ENCODE results near the gene COPZ1.

Gene COPZ1

DNA sequence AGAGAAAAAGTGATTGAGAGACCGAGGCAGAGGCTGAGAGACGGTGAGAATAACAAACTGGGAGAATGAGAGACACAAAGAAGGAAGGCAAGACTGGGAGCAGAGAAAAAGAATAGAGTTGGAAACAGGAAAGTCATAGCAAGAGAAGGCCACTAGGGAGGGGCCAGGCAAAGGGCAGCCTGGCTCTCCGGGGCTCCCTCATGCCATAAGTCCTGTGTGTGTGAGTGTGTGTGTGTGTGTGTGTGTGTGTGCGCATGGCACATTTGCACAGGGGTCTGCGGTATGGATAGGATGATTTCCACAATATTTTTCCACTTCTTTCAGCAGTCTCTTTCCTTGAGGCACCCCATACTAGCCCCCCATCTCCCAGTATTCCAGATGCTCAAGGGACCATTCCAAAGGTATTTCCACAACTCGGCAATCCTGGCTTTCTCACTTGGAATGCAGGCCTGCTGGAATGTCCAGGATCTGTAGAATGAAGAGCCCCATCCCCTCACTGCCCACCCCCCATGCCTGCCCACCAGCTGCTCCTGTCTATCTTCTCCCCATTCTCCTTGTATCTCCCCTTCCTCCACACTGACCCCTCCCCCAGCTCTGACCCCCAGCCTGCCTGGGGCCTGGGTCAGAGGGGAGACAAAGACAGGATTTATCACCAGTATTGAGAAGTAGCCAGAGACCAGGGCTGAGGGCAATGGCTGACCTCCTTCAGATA is 30.3 kb downstream of the COPZ1 start:
- peak overlapping the region; percentile 67 for H4K91ac ChIP-seq (ENCODE audit: low read depth, low read length)
- H4K12ac ChIP-seq (ENCODE audit: low read depth, low read length) = peak overlapping the region; percentile 45
- peaks cover 22% of the 10 kb centered on the region for H3K79me1 ChIP-seq (ENCODE audit: low read length)
- H3K9me3 ChIP-seq (ENCODE audit: insufficient read depth, low read depth, low read length) = no peaks in the 10 kb centered on the region
- H3K18ac ChIP-seq (ENCODE audit: low read length) = peak overlapping the region; percentile 67
- H3K14ac ChIP-seq (ENCODE audit: low read length) = peak overlapping the region; percentile 42
- H2AFZ ChIP-seq (ENCODE audit: insufficient read depth, low read length, poor library complexity) = no peak overlapping the region
- peak overlapping the region; percentile 62 for H4K8ac ChIP-seq (ENCODE audit: low read depth, low read length)
- H3K4me1 ChIP-seq (ENCODE audit: control insufficient read depth in 1 of 2, insufficient read depth in 2 of 2, low read length in 2 of 2) = peaks cover 45 to 55% of the 10 kb centered on the region in 2 experiments
- H2BK5ac ChIP-seq (ENCODE audit: low read depth, low read length, poor library complexity) = peak overlapping the region; percentile 49
- H2BK120ac ChIP-seq (ENCODE audit: insufficient read depth, low read length, poor library complexity) = peak overlapping the region; percentile 16
- H2BK12ac ChIP-seq (ENCODE audit: low read length) = no peak overlapping the region
- no peaks in the 10 kb centered on the region for H3K27me3 ChIP-seq (ENCODE audit: insufficient read depth, low read length)
- peaks cover 0 to 10% of the 10 kb centered on the region in 2 experiments for H3K36me3 ChIP-seq (ENCODE audit: control insufficient read depth in 1 of 2, insufficient read depth in 2 of 2, low read length in 2 of 2)
- no peak overlapping the region for H3K4me3 ChIP-seq (ENCODE audit: low read depth, low read length)
- WGBS (ENCODE audit: extremely low coverage, insufficient coverage, insufficient read length) = no CpG with 5 or more reads among the region's 6 CpGs
- DNase-seq = no peak
- peak overlapping the region; percentile 77 for H3K27ac ChIP-seq (ENCODE audit: low read depth, low read length)
- no peak overlapping the region for H3K4ac ChIP-seq (ENCODE audit: low read depth, low read length)
- no peak overlapping the region for H3K4me2 ChIP-seq (ENCODE audit: low read length)
- no peak overlapping the region for H3K9ac ChIP-seq (ENCODE audit: low read length)
- peaks cover 3% of the 10 kb centered on the region for H3K79me2 ChIP-seq (ENCODE audit: control insufficient read depth, insufficient read depth, low read length, poor library complexity)
- H3K23ac ChIP-seq (ENCODE audit: low read length) = no peak overlapping the region
- H2AK5ac ChIP-seq (ENCODE audit: low read length) = no peak overlapping the region

DNA sequence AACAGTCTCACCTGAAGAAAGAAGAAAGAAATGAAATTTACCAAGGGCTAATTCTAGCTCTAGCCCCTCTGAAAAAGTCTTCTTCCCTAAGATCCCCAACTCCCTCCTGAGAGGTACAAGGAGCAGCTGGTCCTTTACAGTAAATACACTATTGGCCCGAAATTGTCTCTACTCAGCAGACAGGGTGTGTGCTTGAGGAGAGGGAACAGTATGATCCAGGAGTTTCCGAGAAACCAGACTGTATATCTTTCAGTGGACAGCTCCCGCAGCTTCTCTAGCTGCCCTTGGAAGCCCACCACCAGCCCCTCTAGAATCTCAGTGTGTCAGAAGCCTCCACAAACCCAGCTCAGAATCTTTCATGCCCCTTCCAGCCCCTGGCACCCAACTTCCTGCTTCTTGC is 31.3 kb downstream of the COPZ1 start:
- H3K18ac ChIP-seq (ENCODE audit: low read length) = no peak overlapping the region
- peak overlapping the region; percentile 44 for H2BK5ac ChIP-seq (ENCODE audit: low read depth, low read length, poor library complexity)
- H2AK5ac ChIP-seq (ENCODE audit: low read length) = peak overlapping the region; percentile 49
- peak overlapping the region; percentile 68 for H2BK12ac ChIP-seq (ENCODE audit: low read length)
- no peak for DNase-seq
- no CpG with 5 or more reads among the region's 3 CpGs for WGBS (ENCODE audit: extremely low coverage, insufficient coverage, insufficient read length)
- H3K23ac ChIP-seq (ENCODE audit: low read length) = no peak overlapping the region
- no peak overlapping the region for H3K9ac ChIP-seq (ENCODE audit: low read length)
- no peak overlapping the region for H3K4me2 ChIP-seq (ENCODE audit: low read length)
- no peak overlapping the region for H3K4ac ChIP-seq (ENCODE audit: low read depth, low read length)
- no peaks in the 10 kb centered on the region for H3K9me3 ChIP-seq (ENCODE audit: insufficient read depth, low read depth, low read length)
- no peak overlapping the region for H3K14ac ChIP-seq (ENCODE audit: low read length)
- no peak overlapping the region for H4K8ac ChIP-seq (ENCODE audit: low read depth, low read length)
- no peak overlapping the region for H2AFZ ChIP-seq (ENCODE audit: insufficient read depth, low read length, poor library complexity)
- H4K91ac ChIP-seq (ENCODE audit: low read depth, low read length) = peak overlapping the region; percentile 45
- peak overlapping the region; percentile 77 for H3K27ac ChIP-seq (ENCODE audit: low read depth, low read length)
- H3K4me3 ChIP-seq (ENCODE audit: low read depth, low read length) = no peak overlapping the region
- H4K12ac ChIP-seq (ENCODE audit: low read depth, low read length) = no peak overlapping the region
- peaks cover 45 to 60% of the 10 kb centered on the region in 2 experiments for H3K4me1 ChIP-seq (ENCODE audit: control insufficient read depth in 1 of 2, insufficient read depth in 2 of 2, low read length in 2 of 2)
- H3K79me2 ChIP-seq (ENCODE audit: control insufficient read depth, insufficient read depth, low read length, poor library complexity) = peaks cover 3% of the 10 kb centered on the region
- peaks cover 22% of the 10 kb centered on the region for H3K79me1 ChIP-seq (ENCODE audit: low read length)
- H2BK120ac ChIP-seq (ENCODE audit: insufficient read depth, low read length, poor library complexity) = no peak overlapping the region
- no peaks in the 10 kb centered on the region for H3K27me3 ChIP-seq (ENCODE audit: insufficient read depth, low read length)
- H3K36me3 ChIP-seq (ENCODE audit: control insufficient read depth in 1 of 2, insufficient read depth in 2 of 2, low read length in 2 of 2) = peaks cover 0 to 1% of the 10 kb centered on the region in 2 experiments

DNA sequence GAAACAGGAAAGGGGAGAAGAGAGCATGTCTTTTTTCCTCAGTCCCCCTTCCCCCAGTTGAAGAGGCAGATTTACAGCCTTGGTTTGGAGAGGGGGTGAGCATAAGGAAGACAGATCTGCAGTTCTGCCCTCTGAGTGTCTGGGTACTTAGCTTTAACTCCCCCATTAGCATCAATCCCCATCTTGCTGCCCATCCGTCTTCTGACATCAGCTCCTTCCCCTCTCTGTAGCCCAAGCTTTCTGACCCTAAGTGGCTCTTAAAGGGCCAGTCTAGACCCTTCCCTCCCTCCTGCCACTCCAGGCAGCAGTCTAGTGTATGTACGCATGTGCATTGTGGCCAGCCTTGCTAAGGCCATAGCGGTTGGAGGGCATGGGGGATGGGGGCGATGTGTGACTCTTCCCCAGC is 32.0 kb downstream of the COPZ1 start:
- Histone ChIP-seq H3K27ac (ENCODE audit: low read depth, low read length) (no peak overlapping the region), H3K4me1 (ENCODE audit: control insufficient read depth in 1 of 2, insufficient read depth in 2 of 2, low read length in 2 of 2) (peaks cover 43 to 57% of the 10 kb centered on the region in 2 experiments), H3K4me3 (ENCODE audit: low read depth, low read length) (no peak overlapping the region), H3K36me3 (ENCODE audit: control insufficient read depth in 1 of 2, insufficient read depth in 2 of 2, low read length in 2 of 2) (no peaks in the 10 kb centered on the region), H3K4ac (ENCODE audit: low read depth, low read length) (no peak overlapping the region), H2BK12ac (ENCODE audit: low read length) (no peak overlapping the region), H2BK120ac (ENCODE audit: insufficient read depth, low read length, poor library complexity) (no peak overlapping the region), H3K79me1 (ENCODE audit: low read length) (peaks cover 22% of the 10 kb centered on the region), H4K12ac (ENCODE audit: low read depth, low read length) (no peak overlapping the region), H3K27me3 (ENCODE audit: insufficient read depth, low read length) (no peaks in the 10 kb centered on the region), H3K14ac (ENCODE audit: low read length) (no peak overlapping the region), H3K18ac (ENCODE audit: low read length) (peak overlapping the region; percentile 26), H3K9me3 (ENCODE audit: insufficient read depth, low read depth, low read length) (no peaks in the 10 kb centered on the region), H2AK5ac (ENCODE audit: low read length) (peak overlapping the region; percentile 6), H2BK5ac (ENCODE audit: low read depth, low read length, poor library complexity) (no peak overlapping the region), H3K23ac (ENCODE audit: low read length) (no peak overlapping the region), H4K8ac (ENCODE audit: low read depth, low read length) (peak overlapping the region; percentile 17), H3K79me2 (ENCODE audit: control insufficient read depth, insufficient read depth, low read length, poor library complexity) (peaks cover 3% of the 10 kb centered on the region), H3K4me2 (ENCODE audit: low read length) (no peak overlapping the region), H4K91ac (ENCODE audit: low read depth, low read length) (peak overlapping the region; percentile 61), H2AFZ (ENCODE audit: insufficient read depth, low read length, poor library complexity) (no peak overlapping the region), H3K9ac (ENCODE audit: low read length) (no peak overlapping the region)
- no peak for DNase-seq
- no CpG with 5 or more reads among the region's 4 CpGs for WGBS (ENCODE audit: extremely low coverage, insufficient coverage, insufficient read length)

DNA sequence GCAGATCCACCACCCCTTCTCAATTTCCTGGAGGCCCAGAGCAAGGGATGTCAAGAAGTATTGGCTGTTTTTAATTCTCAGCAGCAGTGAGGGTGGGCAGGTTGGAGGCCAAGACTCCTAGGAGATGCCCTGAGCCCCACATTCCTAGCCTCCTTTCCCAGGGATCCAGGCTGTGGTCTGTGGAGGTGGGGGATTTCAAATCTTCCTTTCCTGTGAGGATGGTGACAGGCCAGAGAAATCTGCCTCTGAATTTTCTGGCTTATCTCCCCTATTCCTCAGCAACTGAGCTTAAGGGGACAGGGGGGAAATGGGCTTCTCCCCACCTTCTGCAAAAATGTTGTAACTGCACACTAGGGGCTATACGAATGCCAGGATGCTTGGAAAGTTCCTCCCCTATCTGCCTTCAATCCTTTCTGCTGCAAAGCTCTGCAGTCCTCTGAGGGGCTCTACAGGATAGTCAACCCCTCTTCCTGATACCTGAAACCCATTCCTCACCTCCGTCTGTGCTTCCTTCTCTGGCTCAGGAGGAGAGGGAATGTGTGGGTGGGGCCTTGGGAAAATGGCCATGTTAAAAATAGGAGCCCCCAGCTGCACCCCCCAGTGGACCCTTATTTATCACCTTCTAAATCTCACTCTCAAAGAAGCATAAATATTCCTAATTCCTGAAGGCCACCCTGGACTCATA is 32.7 kb downstream of the COPZ1 start:
- Histone ChIP-seq H4K91ac (ENCODE audit: low read depth, low read length) (peak overlapping the region; percentile 61), H2BK5ac (ENCODE audit: low read depth, low read length, poor library complexity) (peak overlapping the region; percentile 18), H2BK120ac (ENCODE audit: insufficient read depth, low read length, poor library complexity) (peak overlapping the region; percentile 8), H2BK12ac (ENCODE audit: low read length) (no peak overlapping the region), H2AK5ac (ENCODE audit: low read length) (peak overlapping the region; percentile 82), H3K14ac (ENCODE audit: low read length) (no peak overlapping the region), H3K4me1 (ENCODE audit: control insufficient read depth in 1 of 2, insufficient read depth in 2 of 2, low read length in 2 of 2) (peaks cover 38 to 51% of the 10 kb centered on the region in 2 experiments), H3K23ac (ENCODE audit: low read length) (no peak overlapping the region), H4K12ac (ENCODE audit: low read depth, low read length) (no peak overlapping the region), H3K27ac (ENCODE audit: low read depth, low read length) (peak overlapping the region; percentile 21), H3K4me2 (ENCODE audit: low read length) (peak overlapping the region; percentile 84), H3K36me3 (ENCODE audit: control insufficient read depth in 1 of 2, insufficient read depth in 2 of 2, low read length in 2 of 2) (no peaks in the 10 kb centered on the region), H4K8ac (ENCODE audit: low read depth, low read length) (peak overlapping the region; percentile 40), H3K79me1 (ENCODE audit: low read length) (peaks cover 22% of the 10 kb centered on the region), H3K9me3 (ENCODE audit: insufficient read depth, low read depth, low read length) (no peaks in the 10 kb centered on the region), H3K18ac (ENCODE audit: low read length) (no peak overlapping the region), H3K79me2 (ENCODE audit: control insufficient read depth, insufficient read depth, low read length, poor library complexity) (peaks cover 3% of the 10 kb centered on the region), H3K4ac (ENCODE audit: low read depth, low read length) (no peak overlapping the region), H2AFZ (ENCODE audit: insufficient read depth, low read length, poor library complexity) (no peak overlapping the region), H3K27me3 (ENCODE audit: insufficient read depth, low read length) (no peaks in the 10 kb centered on the region), H3K9ac (ENCODE audit: low read length) (no peak overlapping the region), H3K4me3 (ENCODE audit: low read depth, low read length) (no peak overlapping the region)
- no peak for DNase-seq
- no CpG with 5 or more reads among the region's 2 CpGs for WGBS (ENCODE audit: extremely low coverage, insufficient coverage, insufficient read length)

Measured in trophoblast cell (in vitro differentiated cells and primary cell).